Fibroblast of gingiva (primary cell): Measurements from ENCODE around the gene GALNT11.
A peak's percentile ranks its signal among the peaks of the same experiment; 100 is the strongest.
"Not testable (repeated sequence)": the region's sequence is repeated elsewhere in the genome, so short reads cannot be mapped to it uniquely, and the experiment has no call there.

Source experiments
- DNase-seq: peaks from one replicate; pipeline ENCODE4 v3.0.0-alpha.2; 2011; ENCODE audit warnings: low read depth

The GALNT11 gene

GRCh38 chr7:152075379-152075778, 49.9 kb downstream of the GALNT11 start:
- DNase-seq, result not testable (repeated sequence)

DNA sequence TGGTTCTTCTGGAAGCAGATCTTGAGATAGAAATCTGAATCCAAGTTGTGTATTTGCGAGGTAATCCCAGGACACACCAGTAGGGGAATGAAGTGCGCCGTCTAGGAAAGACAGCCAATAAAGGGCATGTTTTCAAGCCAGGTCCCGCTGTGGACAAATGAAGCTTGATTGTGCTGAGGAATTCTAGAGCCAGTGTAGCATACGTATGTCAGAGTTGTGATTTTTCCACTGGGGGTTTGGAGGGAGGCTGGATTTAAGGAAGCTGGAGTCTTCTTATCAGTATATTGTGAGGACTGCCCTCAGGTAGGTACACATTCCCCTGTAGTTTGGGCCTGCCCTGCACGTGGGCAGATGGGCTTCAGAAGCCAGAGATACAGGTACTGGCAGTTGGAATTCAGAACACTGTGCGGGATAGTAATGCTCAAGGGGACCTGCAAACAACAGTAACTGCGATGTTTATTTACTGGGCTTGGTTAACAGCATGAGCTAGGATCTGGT, 50.9 kb downstream of the GALNT11 start:
- DNase-seq, result no peak

- no peak for DNase-seq
Observed at GRCh38 chr7:152076940-152077933, 51.8 kb downstream of the GALNT11 start.

DNA sequence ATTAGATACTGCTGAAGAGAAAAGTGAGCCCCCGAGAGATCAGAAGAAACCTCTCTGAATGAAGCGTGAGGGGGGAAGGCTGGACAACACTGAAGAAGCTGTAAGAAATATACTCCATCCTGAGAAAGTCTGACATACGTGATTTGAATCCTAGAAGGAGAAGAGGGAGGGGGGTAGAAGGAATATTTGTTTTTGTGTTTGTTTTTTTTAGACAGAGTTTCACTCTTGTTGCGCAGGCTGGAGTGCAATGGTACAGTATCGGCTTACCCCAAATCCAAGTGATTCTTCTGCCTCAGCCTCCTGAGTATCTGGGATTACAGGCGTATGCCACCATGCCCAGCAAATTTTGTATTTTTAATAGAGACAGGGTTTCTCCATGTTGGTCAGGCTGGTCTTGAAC, 52.6 kb downstream of the GALNT11 start:
- peak; percentile 7 for DNase-seq

DNA sequence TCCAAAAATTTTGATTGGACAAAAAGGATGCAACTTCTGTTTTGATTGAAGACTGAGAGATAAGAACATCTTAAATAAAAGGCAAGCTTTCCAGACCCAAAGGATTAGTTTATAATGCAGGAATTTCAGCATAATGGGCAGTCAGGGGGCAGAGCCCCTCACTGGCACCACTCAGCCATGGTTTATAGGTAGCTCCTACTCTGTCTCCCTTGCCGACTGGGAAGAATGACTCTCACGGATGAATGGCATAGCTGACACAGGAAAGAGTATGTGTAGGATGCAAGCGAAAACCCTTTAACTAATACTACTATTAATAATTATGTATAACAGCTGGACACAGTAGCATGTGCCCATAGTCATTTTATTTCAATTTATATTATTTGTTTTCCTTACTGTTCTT, 53.3 kb downstream of the GALNT11 start:
- DNase-seq, result no peak

DNA sequence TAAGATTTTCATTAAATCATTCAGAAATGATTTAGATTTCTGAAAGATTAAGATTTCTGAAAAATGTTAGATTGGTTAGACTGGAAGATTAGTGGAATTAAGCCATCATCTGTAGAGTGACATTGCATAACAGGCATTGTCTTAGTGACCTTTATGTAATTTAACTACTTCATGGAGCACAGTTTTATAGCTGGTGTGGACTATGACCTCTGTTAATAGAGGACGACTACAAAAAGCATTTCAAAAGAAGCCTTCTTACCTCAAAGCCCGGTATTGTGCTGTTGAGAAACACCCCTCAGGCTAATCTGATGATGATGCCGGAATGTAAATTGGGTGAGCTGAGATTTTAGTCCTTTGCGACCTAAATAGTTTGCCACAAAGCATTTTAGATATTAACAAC, 55.6 kb downstream of the GALNT11 start:
- no peak for DNase-seq

- not testable (repeated sequence) for DNase-seq
Observed at GRCh38 chr7:152082073-152082721, 56.7 kb downstream of the GALNT11 start.

GRCh38 chr7:152085131-152085530, 59.7 kb downstream of the GALNT11 start:
- DNase-seq, result no peak

DNA sequence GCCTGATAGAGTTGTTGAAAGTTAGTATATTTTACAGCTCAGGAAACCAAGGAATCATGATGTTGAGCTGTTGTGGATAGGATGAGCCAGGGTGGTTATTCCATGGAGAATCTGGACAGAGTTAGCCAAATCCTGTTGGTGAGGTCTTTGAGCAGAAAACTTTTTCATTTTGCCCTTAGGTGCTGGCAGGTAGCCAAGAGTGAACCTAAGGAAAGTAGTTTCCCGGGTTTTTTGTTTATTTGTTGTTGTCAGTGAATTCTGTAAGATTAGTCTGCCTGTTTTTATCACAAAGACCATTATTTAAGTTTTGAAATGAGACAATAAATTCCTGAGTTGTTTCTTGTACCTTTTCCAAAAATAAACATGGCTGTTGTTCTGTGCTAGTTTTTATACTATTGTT, 61.0 kb downstream of the GALNT11 start:
- no peak for DNase-seq

DNA sequence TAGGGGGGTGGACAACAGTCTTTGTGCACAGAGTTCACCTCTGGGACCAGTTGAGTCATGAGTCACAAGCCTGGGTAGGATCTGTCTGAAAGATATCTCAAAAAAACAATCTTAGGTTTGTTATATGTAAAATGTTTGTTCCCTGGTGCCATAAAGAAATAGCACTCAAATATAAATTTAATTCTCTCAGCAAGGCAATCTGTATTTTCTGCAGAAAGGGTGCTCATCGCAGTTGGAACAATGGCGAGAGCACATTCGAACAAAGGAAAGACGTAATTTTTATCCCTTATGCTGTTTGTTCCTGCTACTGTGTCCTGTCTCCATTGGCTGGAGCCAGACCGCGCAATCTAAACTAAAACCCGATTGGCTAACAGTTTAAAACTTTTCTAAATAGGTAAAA, 63.7 kb downstream of the GALNT11 start:
- no peak for DNase-seq

DNA sequence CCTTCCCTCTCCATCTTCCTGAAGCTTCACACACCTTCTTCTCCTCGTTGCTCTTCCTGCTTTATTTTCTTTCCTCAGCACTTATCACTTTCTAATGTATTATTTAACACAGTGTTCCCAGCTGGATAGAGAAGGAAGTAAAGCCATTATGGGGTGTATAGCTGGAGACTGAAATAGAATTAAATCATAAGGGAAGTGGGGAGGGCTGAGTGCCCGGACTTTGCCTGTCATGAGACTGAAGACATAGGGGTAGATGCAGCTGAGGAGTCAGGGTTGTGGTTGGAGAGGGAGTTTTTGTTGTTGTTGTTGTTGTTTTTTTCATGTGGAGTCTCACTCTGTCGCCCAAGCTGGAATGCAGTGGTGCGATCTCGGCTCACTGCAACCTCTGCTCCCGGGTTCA, 65.3 kb downstream of the GALNT11 start:
- DNase-seq, result no peak

DNA sequence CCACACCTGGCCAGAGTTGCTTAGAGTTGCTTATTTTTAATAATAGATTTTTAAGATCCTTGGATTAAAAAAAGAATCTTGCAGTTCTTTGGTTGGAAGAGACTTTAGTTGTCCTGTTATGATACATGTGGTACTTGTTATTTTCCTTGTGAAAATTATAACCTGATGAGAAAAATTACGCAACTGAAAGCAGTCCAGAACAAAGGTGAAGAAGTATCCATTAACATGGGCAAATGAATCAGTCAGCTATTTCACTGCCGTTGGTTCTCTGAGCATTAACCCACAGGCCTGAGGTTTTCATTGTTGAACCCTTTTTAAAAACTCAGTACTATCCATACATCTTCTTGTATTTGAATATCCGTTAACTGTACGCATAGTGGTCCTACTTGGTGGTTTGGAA, 68.2 kb downstream of the GALNT11 start:
- DNase-seq, result peak; percentile 26

GRCh38 chr7:152095771-152096170, 70.3 kb downstream of the GALNT11 start:
- DNase-seq, result no peak

DNA sequence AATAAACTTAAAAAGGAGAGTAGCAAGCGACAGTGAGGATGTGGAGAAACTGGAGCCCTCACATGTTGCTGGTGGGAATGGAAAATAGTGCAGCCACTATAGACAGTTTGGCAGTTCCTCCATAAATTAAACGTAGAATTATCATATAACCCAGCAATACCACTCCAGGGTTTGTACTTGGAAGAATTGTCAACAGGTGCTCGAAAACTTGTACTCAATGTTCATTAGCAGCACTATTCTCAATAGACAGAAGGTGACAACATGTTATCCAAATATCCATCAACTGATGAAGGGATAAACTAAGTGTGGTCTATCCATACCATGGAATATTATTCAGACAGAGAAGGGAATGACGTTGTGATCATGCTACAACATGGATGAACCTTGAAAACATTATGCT, 71.9 kb downstream of the GALNT11 start:
- DNase-seq, result no peak

- no peak for DNase-seq
Observed at GRCh38 chr7:152103066-152103465, 77.6 kb downstream of the GALNT11 start.

- peak; percentile 12 for DNase-seq
Observed at GRCh38 chr7:152103691-152104090, 78.2 kb downstream of the GALNT11 start.

DNA sequence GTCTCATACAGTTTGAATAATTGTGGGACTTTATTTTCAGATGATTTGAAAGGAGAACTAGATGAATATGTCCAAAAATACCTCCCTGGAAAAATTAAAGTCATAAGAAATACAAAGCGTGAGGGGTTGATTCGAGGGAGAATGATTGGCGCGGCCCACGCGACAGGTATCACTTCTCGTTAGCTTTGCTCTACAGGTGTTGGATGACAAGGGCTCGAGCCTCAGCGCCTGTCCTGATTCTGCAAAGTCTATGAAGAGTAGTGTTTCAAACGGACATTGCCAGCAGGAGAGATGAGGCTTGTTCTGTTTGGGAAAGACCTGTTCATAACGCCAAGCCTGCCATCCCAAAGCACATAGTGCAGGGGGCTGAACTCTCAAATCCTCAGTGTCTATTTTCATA, 79.7 kb downstream of the GALNT11 start:
- no peak for DNase-seq

GRCh38 chr7:152106990-152107389, 81.5 kb downstream of the GALNT11 start:
- no peak for DNase-seq

DNA sequence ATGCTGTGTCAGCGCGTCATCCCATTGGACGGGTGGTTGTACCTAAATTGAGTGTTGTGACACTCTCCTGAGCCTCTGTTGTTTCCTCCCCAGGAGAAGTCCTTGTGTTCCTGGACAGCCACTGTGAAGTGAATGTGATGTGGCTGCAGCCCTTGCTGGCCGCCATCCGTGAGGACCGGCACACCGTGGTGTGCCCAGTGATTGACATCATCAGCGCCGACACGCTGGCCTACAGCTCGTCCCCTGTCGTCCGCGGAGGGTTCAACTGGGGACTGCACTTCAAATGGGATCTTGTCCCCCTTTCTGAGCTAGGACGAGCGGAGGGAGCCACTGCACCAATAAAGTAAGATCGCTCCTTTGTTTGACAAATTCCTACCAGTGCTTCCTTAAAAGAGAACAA, 82.5 kb downstream of the GALNT11 start:
- DNase-seq, result no peak

- DNase-seq, result no peak
Observed at GRCh38 chr7:152108359-152108758, 82.9 kb downstream of the GALNT11 start.

- DNase-seq, result no peak
Observed at GRCh38 chr7:152112829-152113228, 87.4 kb downstream of the GALNT11 start.

DNA sequence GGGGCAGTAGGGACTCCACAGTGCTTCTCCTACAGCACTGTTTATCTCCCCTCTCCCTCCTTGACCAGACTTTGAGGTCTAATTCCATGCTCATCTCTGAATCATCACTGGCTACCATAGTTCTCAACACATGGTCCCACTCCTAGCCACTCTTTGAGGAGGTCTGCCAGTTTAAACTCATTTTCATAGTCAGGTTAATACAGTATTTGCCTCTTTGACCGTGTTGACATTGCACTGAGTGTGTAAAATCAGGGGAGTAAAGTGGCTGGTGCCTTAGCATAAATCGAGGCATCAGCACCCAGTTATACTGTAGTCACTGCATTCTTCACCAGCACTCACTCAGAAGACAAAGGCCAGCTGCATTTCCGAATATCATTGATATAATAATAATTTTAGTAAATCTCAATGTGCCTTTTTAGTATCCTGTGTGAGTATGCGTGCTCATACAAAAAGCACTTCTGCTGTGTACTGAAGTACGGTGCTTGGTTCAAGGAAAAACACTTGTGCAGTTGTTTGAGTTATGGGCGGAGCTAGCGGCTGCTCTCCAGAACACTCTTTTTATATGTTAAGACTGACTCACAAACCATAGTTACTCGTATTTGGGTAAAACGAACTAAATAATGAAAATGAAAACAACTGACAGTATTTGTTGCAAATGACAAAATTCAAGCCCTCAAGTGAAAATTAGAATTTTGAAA, 89.7 kb downstream of the GALNT11 start:
- DNase-seq, result no peak

DNA sequence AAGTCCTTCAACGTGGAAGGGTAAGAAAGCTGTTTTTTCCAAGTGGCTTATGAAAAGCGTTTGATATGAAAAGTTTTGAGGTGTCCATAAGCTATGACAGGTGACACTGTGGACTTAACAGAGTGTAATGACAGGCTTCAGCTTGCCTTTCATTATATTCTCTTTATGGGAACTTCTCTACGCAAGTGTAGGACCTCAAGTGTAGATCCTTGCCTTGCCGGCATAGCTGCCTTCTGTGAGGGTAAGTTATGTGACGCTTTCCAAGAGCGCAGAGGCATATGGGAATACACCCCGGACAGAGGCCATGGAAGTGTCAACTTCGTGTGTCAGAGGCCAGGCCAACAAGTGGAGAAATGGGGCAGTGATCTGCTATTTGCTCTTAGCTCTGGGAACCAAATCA, 91.9 kb downstream of the GALNT11 start:
- DNase-seq, result no peak
